Pulmonary artery endothelial cell (primary cell): ENCODE results near the gene PIK3AP1. TPM values are rescaled to one million over a fixed set of nuclear protein-coding genes. Genes with fewer than 3 reads are reported as not detected.

Experiments used
- DNase-seq: peaks from one replicate; pipeline ENCODE4 v3.0.0-alpha.2; 2011; ENCODE audit warnings: low read depth, low spot score
- total RNA-seq: library from RNA; depleted of rRNA; stranded (reverse); fragments of >200 nt; gene quantifications from 2 replicates; pipeline ENCODE4 v1.2.3, GENCODE V29; 2014

PIK3AP1 gene
- total RNA-seq, 1 donor from 2014 or later: 0.13 TPM

DNA sequence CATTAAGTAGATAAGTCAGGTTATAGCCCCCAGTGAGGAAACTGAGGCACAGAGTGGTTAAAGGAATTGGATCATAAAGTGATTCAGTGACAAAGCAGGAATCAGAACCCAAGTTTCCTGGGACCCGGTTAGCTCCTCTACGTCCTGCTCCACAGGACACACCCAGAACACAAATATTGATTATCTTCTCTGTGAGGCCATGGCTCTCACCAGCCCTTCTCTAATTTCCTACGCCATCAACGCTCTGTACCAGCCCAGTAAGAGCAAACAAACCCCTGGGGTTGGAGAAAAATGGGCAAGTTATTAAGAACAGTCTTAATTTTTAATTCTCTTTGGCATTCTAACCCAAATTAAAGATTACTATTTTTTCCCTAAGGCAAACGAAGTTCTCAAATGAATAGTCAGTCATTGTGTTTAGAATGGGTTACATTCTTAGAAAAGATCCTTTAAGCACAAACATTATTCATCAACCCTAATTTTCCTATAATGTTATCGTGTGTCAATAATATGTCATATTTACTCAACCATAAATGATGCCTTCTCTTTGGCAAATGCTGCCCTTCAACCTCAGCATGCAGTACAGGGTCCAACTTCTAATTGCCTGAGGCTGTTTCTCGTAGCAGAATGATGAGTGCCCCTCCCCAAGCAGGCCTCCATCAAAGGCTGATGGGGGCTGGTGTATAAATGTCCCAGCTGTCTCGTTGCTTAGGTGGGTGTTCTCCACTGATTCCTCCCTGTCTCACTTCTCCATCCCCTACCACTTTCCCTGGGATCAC, 108.1 kb downstream of the PIK3AP1 start:
- DNase-seq: no peak

DNA sequence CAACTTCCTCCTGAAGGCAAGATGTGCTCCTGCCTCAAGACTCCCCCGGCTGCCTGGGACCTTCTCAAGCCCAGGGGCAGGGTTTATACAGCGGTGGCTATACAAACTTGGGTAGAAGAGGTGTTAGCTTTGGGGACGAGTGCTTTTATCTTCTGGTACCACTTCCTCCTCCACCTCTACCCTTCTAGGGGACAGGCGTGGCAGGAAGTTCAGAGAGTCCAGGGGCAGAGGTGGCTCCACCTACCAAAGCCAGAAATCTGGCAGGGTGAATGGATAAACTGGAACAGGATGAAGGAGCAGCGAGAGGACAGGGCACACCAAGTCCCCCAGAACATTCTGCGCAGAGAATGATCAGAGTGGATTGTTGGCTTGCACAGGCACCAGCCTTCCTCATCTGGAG, 109.5 kb downstream of the PIK3AP1 start:
- no peak for DNase-seq

DNA sequence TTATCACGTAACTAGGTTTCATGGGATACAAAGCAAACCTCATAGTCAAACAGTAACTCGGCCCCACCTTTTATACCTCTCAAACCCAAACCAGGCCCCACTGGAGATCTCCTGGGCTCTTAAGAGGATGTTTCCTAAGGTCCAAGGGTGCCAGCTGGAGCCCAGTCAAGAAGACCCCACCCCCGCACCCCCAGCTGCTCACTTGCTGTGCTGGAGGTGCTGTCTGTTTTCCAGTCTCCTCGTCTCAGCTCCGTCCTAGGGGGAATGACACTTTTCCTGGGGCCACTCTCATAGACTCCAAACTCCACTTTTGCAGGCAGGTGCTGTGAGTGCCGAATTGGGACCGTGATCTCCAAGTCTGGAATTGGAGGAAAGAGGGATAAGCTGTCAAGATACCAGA, 110.8 kb downstream of the PIK3AP1 start:
- DNase-seq: no peak

DNA sequence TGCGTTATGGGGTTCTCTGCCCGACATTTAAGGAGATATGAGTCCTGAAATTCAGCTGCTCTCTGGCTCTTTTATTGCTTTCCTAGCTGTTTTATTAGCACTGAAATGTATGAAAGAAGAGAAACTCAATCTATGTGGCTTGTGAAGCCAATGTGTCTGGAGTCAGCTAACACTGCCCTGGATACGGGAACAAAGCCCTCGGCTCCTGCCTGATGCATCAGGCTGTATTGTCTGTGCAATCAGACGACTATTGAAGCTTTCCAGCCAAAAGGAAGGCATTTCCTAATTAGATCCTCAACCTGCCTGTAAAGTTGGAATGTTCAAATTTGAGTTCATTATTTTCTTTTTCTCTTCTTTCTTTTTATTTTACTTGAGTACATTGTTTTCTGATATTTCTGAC, 111.5 kb downstream of the PIK3AP1 start:
- no peak for DNase-seq

DNA sequence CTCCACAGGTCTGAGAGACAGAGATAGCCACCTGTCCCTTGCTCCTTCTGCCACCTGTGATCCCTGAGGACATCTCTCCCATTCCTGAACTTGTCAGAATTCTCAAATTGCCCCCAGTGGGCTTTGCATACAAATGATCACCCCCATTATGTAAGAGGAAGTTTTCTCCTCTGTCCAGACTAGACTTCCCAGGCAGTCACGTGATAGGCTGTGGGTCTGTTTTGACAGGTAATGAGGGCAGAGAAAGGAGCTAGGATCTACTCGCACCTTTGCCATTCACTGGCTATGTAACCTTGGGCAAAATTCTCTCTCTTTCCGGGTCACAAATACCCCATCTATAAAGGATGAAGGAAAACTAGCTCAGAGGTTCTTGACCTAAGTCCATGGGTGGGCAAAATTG, 112.1 kb downstream of the PIK3AP1 start:
- DNase-seq: no peak

DNA sequence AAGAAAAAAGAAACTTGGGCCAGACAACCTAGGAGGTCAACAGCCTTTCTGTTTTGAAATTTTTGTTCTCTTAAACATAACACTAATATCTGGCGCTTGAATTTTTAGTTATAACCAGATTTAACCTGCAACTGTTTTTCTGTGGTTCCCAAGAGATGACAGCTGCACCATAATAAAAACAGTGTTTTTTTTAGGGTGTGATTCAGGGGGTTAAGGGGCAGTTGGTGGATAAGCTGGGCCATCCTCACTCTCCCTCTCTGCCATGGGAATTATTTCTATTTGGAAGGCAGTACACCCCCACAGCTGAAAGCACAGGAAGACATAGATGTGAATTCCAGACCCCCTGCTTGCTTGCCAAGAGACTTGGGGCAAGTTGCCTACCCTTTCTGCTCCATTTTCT, 113.4 kb downstream of the PIK3AP1 start:
- DNase-seq: no peak

DNA sequence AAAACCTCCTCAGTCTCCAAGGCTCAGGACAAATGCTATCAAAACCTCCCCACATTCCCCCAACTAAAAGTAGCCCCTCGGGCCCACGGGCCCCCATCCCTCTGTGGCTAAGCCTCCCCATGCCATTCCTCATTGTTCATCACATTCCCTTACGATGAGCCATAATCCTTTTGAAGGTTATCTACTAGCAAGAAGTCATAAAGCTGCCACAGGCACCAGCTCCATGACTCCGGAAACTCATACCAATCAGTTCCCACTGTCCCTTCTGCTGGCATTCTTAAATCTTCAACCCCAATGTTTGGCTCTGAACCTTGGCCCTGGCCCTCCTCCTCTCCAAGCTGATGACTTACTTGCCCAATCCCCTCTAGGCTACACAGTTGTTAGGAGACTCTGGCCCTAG, 114.1 kb downstream of the PIK3AP1 start:
- DNase-seq: no peak

DNA sequence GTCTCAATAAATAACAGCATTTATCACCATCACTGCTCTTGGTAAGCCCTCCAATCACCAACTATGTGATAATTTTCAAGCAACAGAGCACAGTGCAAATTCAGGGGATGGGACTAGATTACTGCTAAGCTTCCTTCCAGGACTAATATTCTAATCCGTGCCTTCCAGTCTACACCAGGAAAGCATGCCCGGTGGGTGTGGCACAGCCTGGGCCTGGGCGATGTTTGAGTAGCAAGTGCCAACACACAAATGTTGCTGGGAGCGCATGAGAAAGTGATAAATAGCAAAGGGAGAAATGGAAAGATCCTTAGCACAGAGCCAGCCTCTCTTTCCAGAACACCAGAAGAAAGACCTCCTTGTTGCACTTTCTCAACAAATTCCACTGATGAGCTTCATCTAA, 120.0 kb downstream of the PIK3AP1 start:
- no peak for DNase-seq

DNA sequence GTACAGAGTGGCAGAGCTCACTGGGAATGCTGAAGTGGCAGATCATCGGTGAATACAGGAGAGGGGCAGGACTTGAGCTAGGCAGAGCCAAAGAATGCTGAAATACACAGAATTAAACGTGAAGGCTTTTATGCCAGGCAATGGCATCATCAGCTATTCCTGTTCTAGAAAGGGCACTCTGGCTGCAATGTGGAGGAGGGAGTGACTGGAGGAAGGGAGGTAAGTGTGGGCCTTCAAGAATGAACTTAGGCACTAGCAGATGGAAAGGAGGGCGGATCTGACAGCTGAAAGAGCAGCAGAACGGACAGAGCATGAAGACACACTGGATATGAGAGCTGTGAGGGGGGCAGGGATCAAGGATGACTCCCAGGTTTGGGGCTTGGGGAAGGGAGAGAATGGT, 121.5 kb downstream of the PIK3AP1 start:
- no peak for DNase-seq

DNA sequence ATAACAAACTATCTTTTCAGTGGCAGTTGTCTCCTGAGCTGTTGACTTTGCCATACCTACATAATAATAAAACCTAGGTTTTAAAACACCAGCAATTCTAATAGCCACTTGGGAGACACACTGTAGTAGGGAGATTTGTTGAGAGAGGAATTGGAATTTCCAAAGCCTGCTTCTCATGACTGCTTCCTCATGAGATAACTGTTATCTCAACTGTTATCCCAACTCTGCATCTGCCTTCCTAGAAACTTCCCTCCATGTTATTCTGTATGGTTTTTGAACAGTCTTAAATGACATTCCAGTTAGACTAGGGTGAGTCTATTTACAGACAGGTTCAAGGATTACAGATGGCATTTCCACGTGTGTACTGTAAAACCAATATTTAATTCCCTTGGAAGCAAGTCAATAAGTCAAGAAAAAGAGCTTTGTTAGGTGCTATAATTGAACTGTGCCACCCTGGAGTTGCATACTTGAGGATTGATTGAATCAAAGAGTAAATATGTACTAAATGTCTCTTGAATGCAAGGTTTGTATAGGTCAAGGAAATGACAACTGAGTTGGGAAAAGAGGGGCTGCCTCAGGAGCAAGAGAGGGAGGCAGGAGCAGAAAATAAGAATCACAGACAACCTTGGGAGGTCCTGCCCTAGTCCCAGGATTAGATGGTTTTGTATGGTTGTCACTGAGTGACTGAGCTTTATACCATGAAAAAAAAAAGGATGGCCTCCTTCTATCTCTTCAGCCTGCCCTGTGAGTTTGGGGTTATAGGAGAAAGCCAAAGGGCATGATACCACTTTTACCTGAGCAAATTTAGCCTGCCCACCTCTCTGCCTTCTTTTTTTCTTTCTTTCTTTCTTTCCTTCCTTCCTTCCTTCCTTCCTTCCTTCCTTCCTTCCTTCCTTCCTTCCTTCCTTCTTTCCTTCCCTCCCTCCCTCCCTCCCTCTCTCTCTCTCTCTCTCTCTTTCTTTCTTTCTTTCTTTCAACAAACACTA, 123.6 kb downstream of the PIK3AP1 start:
- no peak for DNase-seq

DNA sequence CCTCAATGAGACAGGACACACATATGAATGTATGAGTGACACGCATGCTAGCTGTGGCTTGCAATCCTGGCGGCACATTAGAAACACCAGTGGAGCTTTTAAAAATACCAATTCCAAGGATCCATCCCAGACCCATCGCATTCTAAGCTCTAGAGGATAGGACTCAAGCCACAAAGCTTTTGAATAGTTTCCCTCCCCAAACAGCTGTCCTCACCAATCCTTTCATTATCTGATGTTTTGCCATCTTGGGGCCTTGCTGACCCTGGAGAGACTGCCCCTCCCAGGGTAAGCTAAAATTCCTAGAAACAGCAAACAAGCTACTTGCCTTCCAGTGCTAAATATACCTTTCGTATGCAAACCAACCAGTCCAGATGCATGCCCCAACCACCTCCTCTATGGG, 124.6 kb downstream of the PIK3AP1 start:
- DNase-seq: no peak

DNA sequence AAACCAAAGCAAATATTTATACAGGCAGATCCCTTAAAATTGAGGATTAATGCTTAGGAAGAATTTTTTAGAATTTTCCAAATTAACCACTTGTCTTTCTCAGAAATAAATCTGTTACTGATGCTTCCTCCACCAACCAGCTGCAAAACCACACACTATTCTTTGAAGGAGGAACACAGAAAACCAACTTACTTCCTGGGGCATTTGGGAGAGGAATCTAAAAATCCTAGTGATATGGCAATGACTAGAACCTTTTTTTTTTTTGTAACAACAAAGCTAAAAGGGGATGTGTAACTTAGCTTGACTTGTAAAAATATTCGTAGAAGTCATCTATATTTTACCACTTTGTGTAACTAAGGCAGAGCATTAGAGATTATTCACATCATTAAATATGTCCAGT, 128.4 kb downstream of the PIK3AP1 start:
- DNase-seq: no peak

DNA sequence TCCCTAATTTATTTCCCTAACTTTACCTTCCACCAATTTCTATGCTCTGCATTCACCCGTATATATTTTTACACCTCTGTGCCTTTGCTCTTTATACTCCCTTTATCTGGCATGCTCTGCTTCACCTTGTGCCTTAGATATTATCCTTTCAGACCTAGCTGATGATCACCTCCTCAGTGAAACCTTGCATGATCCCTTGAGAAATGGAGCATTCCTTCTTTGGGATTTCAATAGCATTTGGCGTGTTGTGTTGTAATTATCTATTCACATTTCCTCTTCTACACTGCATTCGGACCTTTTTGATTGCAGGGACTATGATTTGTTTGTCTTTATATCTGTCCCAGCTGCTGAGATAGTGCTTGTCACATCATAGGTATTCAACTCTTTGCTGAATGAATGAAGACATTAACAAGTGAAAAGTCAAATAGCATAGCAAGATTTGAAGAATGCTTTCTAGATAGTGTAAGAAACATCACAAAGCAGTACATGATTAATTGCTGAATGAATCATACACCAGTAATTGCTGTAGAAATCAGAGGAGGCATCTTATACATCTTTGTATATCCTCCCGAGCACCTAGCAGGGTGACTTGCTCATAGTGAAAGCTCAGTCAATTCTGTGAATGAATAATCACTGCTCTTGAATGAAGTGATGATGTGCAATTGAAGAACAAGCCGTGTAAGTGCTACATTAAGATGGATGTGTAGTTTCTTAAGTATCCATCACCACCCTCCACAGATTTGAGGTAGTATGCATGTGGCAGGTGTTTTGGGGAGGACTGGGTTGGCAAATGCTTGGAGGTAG, 131.5 kb downstream of the PIK3AP1 start:
- DNase-seq: no peak

DNA sequence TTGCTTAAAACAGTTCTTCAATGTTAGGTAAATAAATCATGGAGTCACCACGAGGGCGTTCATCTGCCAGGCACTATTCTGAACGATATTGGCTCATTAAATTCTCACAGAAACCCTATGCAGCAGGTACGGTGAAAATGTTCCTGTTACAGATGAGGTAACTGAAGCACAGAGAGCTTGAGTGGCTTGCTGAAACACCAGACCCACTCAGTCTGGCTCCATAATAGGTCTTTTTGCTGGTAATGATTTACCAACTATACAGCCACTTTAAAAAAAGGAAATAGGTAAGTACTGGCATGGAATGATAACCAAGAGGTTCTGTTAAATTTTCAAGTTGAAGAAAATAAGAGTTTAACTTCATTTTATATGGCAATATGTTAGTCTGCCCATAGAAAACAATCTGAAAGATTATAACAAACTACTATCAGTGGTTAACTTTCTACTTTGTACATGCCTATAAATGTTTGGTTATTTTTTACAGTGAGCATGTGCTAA, 132.2 kb downstream of the PIK3AP1 start:
- DNase-seq: no peak

DNA sequence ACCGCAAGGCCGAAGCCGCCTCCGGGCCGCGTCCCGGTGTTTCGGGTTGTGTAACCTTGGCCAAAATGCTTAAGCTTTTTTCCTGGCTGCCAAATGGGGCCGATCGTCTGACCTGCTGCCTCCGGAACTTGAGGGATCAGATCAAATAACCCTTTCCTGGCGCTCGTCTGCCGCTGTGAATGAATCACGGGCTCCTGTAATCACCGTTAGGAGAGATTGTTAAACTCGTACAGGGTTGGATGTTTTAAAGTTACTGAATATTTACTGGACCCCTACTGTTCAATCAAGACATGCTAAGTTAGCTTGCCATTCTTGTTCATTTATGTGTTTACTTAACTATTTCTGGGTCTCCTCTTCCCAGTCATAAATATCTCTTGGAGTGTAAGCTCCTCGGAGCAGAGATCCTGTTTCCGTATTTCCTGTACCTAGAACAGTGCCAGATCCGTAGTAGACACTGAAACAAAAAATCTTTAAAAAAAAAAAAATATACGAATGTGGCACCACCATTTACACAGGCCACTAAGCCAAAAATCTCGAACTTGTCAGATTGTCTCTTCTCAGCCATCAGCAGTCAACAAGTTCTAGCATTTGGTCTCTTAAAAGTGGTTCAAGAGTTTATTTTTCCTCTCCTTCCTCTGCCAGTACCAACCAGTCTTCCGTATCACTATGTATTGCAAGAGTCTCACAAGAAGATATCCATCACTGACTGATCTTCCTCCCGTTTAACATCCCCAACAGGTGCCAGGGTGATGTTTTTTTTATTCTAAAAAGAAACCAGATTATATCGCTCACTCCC, 132.9 kb downstream of the PIK3AP1 start:
- DNase-seq: peak; percentile 40

DNA sequence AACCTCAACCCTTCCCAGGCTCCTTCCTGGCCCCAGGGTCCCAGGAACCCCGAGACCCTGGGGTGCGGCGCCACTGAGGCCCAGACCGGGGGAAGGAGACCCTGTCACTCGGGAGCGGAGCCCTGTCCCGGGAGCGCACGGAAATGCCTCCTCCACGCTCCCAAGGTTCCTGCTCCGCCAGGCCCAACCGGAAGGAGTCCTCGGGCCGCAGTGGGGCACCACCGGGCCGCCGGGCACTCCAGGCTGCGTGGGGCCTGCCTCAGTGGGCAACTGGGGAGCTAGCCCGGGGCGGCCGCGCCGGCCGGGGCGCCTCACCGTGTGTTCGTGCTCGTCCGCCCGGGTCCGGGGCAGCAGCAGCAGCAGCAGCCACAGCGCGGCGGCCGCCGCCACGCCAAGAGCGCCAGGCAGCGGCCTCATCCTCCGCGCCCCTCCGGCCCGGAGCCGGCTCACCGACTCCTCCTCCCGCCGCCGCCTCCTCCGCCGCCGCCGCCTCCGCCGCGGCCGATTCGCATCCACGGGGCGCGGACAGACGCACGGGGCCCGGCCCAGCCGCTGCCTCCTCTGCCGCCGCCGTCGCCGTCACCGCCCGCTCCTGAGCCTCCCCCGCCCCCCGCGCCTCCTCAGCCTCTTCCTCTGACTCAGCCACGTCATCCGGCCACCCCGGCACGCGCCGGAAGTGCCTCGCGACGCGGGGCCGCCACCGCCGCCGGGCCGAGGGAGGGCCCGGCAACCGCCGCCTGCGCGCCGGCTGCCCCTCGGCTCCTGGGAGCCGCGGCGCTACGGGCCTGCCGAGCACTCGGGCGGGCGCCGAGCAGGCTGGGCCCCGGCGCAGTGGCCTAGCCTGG, 133.7 kb downstream of the PIK3AP1 start, which contains the start of gene TM9SF3:
Gene TM9SF3 (minus strand): TSS at position 594 of the 845 bp plus-strand sequence. CDS start 177 bp downstream, at position 417.
- DNase-seq: peak; percentile 50

DNA sequence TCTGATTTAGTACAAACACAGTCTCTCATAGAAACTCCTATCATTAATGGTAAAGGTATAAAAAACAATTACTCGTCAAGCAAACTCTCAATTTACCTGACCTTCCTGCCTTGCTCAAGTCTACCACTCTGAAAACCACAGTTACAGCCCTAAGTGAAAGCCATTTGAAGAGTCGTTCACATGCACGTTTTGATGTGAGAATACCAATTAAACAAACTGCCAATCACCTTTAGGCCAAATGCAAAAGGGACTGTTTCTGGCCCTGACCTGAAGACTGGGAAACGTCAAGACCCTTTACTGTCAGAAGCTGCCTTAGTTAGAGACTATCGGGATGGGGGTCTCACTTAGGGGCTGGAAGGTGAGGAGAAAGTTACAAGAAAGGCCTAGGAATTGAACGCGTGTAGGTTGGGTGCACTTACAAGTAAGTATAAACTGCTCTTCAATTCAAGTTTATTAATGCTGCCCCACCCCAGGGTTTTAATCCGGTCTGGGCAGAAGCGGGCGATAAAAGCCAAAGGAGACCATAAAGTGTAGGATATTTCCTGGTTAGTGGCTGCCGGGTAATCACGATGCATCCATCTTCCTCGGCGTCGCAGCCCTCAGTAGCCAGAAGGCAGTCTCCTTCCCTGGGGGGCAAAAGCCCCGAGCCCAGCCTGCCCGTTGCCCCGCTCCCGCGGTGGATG, 134.4 kb downstream of the PIK3AP1 start:
- DNase-seq: no peak

DNA sequence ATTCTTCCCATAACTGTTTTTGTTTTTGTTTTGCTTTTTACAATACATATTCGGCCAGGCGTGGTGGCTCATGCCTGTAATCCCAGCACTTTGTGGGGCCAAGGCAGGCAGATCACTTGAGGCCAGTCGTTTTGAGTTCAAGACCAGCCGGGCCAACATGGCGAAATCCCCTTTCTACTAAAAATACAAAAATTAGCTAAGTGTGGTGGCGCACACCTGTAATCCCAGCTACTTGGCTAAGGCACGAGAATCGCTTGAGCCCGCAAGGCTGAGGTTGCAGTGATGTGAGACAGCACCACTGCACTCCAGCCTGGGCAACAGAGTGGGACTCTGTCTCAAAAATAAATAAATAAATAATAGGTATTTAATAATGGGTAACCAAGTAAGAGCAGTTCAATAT, 135.8 kb downstream of the PIK3AP1 start:
- DNase-seq: no peak

DNA sequence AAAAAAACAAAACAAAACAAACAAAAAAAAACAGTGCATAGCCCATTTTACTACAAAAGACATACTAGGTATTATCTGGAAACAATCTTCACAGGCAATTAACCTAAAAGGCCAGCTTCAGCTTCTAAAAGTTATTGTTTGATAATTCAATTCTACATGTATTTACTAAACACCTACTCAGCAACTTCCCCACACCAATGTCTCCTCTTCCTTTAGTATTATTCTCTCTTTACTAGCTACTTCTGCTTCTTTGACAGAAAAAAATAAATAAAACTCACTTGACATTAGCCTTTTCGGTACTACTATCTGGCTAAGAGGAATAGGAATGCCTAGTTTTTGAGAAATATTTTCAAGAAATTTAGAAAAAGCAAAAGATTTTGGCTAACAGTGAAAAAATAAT, 136.3 kb downstream of the PIK3AP1 start:
- no peak for DNase-seq
